ENCODE results near the gene MYBL2. TPM values are rescaled to one million over a fixed set of nuclear protein-coding genes. Genes with fewer than 3 reads are reported as not detected.

MYBL2 gene
- total RNA-seq, 1 donor from 2014 or later, result 4.1 TPM

- no peak for TF ChIP-seq CTCF (IDR thresholded peaks at IDR 0.05; ENCODE audit: insufficient read depth, low read length, poor library complexity, severe bottlenecking)
- no peak for DNase-seq (ENCODE audit: low read depth)
- H3K36me3 ChIP-seq (ENCODE audit: control insufficient read depth, insufficient read depth, low read length), result no peaks in the 10 kb centered on the region
These were observed 59.4 kb downstream of the MYBL2 start for GRCh38 chr20:43726333-43726732.

GRCh38 chr20:43726811-43727338 lies 60.0 kb downstream of the MYBL2 start, which contains the start of gene GTSF1L:
TSS of gene GTSF1L (minus strand) at chr20:43727002. CDS start at chr20:43726694, 308 bp downstream.
- DNase-seq (ENCODE audit: low read depth), result no peak
- no peak within 1 kb of the TSS for H3K4me3 ChIP-seq (ENCODE audit: low read depth, low read length)
- no peaks in the 10 kb centered on the region for H3K36me3 ChIP-seq (ENCODE audit: control insufficient read depth, insufficient read depth, low read length)
- no peak for TF ChIP-seq CTCF (IDR thresholded peaks at IDR 0.05; ENCODE audit: insufficient read depth, low read length, poor library complexity, severe bottlenecking)
- no peaks in the 10 kb centered on the region for H3K27me3 ChIP-seq (ENCODE audit: control insufficient read depth, insufficient read depth, low read length)

More at GRCh38 chr20:43726333-43726732, 59.4 kb downstream of the MYBL2 start:
- no peak overlapping the region for H3K4me3 ChIP-seq (ENCODE audit: low read depth, low read length)
- no peaks in the 10 kb centered on the region for H3K27me3 ChIP-seq (ENCODE audit: control insufficient read depth, insufficient read depth, low read length)

GRCh38 chr20:43727980-43728590 lies 61.2 kb downstream of the MYBL2 start:
- no peak overlapping the region for H3K4me3 ChIP-seq (ENCODE audit: low read depth, low read length)
- no peak for TF ChIP-seq CTCF (IDR thresholded peaks at IDR 0.05; ENCODE audit: insufficient read depth, low read length, poor library complexity, severe bottlenecking)
- H3K36me3 ChIP-seq (ENCODE audit: control insufficient read depth, insufficient read depth, low read length), result no peaks in the 10 kb centered on the region
- no peaks in the 10 kb centered on the region for H3K27me3 ChIP-seq (ENCODE audit: control insufficient read depth, insufficient read depth, low read length)
- no peak for DNase-seq (ENCODE audit: low read depth)

GRCh38 chr20:43728686-43729255 lies 61.9 kb downstream of the MYBL2 start:
- H3K27me3 ChIP-seq (ENCODE audit: control insufficient read depth, insufficient read depth, low read length), result no peaks in the 10 kb centered on the region
- no peaks in the 10 kb centered on the region for H3K36me3 ChIP-seq (ENCODE audit: control insufficient read depth, insufficient read depth, low read length)
- DNase-seq (ENCODE audit: low read depth), result no peak
- no peak overlapping the region for H3K4me3 ChIP-seq (ENCODE audit: low read depth, low read length)
- no peak for TF ChIP-seq CTCF (IDR thresholded peaks at IDR 0.05; ENCODE audit: insufficient read depth, low read length, poor library complexity, severe bottlenecking)

GRCh38 chr20:43731469-43731868 lies 64.6 kb downstream of the MYBL2 start:
- Histone ChIP-seq H3K4me3 (ENCODE audit: low read depth, low read length) (no peak overlapping the region), H3K36me3 (ENCODE audit: control insufficient read depth, insufficient read depth, low read length) (no peaks in the 10 kb centered on the region), H3K27me3 (ENCODE audit: control insufficient read depth, insufficient read depth, low read length) (no peaks in the 10 kb centered on the region)
- TF ChIP-seq CTCF (IDR thresholded peaks at IDR 0.05; ENCODE audit: insufficient read depth, low read length, poor library complexity, severe bottlenecking), result no peak
- DNase-seq (ENCODE audit: low read depth), result no peak

Measured in kidney epithelial cell (primary cell).